ENCODE measurements around the gene TNFRSF13B.
"Not testable (repeated sequence)": the region's sequence is repeated elsewhere in the genome, so short reads cannot be mapped to it uniquely, and the experiment has no call there.

- not testable (repeated sequence) for TF ChIP-seq CTCF, MAX (IDR thresholded peaks at IDR 0.05; ENCODE audit: low read depth, low read length)
These were observed 42.8 kb upstream of the TNFRSF13B start for GRCh38 chr17:17014748-17015124.
